HG03457 (cell line): ENCODE measurements around the gene SMARCD2.
"Not testable (repeated sequence)": the region's sequence is repeated elsewhere in the genome, so short reads cannot be mapped to it uniquely, and the experiment has no call there.

Experiments
- ATAC-seq: cut with Tn5 transposase; IDR thresholded peaks from one replicate; pipeline ENCODE4 v1.9.1; 2021; ENCODE audit warnings: moderate number of reproducible peaks; ENCODE audit not compliant: unreplicated experiment

SMARCD2 gene

DNA sequence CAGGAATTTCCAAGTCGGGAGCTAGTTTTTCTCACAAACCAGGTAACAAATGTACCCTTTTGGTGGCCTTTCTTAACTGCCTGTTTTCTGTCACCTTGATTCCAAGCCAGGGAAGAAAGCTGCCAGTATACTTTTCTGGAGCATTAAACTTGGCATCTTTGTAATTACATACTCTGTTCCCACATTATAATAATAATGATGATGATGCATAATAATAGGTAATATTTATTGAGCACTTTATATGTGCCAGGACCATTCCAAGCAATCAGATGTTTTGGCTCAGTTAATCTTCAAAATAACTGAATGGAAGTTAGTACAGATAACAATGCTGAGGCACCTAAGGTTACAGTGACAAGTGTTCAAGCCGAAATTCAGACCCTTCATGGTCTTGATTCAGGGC, 26.4 kb downstream of the SMARCD2 start:
- ATAC-seq, result no peak

DNA sequence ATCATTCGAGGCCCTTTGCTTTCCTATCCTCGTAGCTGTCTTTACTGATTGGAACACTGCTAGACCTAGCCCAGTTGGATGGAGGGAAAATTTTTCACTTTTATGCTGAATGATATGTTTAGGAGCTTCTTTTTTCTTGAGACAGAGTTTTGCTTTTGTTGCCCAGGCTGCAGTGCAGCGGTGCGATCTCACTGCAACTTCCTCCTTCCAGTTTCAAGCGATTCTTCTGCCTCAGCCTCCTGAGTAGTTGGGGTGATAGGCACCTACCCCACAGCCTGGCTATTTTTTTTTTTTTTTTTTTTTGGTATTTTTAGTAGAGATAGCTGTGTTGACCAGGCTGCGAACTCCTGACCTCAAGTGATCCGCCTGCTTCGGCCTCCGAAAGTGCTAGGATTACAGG, 32.5 kb downstream of the SMARCD2 start:
- ATAC-seq, result no peak

DNA sequence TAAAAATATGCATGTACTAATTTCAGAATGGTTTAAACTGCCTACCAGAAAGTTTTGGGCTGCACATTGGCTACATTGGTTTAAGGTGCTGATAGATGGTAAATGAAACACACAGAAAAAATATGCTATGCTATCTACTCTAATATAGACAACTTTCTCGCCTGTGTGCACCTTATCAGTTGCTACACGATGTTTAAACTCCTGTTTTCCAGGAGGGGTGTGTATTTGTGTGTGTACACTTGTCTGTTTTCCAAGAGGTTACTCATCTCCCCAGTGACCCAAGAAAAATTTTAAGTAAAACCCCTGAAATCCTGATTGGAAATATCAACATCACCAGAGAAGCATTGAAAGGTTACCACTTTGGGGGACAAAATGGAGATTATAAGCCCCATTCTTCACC, 36.9 kb downstream of the SMARCD2 start:
- no peak for ATAC-seq

DNA sequence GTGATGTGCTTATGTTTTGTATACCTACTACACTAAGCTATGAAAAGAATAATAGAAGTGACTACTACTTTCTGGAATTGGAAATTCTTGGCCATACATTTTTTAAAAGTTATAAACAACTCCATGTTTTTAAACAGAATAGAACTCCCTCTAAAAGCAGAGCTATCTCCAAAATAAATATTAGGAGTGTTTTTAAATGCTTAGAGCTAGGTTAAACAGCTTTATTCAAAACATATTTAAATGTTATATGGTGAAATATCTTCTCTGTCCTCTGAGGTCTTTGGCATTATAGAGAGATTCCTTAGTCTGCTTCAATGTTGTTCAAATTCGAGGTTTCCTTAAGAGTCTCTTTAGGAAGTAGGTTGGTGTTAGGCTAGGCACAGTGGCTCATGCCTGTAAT, 38.2 kb downstream of the SMARCD2 start:
- no peak for ATAC-seq

DNA sequence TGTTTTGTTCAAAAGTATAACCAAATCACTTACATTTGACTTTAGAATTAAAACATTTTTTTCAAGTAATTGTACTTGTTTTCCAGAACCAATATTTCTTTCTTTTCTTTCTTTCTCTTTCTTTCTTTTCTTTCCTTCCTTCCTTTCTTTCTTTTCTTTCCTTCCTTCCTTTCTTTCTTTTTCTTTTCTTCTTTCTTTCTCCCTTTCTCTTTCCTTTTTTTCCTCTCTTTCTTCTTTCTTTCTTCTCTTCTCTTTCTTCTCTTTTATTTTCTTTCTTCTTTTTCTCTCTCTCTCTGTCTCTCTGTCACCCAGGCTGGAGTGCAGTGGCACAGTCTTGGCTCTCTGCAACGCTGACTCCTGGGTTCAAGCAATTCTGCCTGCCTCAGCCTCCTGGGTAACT, 41.7 kb downstream of the SMARCD2 start:
- no peak for ATAC-seq

DNA sequence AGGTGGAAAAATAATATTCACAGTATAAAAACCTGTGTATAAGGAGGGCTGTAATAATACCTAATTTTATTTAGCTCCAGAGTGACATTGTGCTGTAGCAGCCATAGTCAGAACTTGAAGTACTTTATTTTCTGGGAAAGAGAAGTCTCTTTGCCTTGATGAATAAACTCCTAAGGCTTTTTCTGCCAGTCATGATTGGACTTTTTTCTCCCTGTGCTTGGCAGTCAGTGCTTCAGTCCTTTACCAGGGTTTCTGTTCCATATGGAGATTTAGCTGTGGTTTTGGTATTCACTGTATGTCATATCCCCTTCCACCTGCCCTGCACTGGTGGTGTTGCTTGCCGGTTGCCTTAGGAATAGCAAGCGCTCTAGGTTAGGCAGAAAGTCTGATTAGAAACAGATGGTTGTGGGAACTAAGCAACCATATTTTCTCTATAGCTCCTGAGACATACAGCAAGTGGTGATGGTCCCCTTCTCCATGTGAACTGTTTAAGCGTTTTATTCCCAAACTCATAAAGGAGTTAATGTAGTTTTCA, 43.8 kb downstream of the SMARCD2 start:
- ATAC-seq, result no peak

DNA sequence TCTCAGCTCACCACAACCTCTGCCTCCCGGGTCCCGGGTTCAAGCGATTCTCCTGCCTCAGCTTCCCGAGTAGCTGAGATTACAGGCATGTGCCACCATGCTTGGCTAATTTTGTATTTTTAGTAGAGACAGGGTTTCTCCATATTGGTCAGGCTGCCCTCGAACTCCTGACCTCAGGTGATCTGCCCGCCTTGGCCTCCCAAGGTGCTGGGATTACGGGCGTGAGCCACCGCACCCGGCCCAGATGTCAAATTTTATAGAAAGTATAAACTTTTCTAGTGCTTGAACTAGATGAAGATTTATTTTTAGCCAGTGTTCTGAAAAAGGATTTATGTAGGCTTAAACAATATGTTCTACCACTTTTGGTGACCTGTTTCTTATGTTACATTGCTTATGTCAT, 46.1 kb downstream of the SMARCD2 start:
- ATAC-seq, result not testable (repeated sequence)

DNA sequence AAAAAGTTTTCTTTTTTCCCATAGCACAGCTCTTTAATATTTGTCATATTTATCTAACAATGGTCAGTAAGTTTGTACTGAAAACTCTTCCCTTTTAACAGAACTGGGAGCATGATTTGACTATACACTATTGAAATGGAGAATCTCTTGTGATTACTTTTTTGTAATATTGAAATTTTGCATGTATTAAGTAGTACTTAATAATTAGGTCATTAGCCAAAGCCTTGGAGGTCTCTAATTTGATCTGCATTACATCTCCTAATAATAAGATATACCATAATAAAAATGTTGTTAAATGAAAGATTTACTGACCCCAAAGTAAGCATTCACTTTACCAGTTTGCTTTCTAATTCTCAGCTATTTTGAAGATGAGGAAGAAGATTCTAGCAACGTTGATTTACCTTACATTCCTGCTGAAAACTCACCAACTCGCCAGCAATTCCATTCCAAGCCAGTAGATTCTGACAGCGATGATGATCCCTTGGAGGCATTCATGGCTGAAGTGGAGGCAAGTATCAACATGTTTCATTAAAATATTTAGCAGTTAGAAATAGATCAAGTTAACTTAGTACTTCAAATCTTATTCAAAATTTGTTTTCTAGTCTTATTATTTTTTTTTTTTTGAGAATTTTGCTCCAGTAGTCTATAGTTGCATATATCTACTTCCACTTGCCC, 50.3 kb downstream of the SMARCD2 start:
- ATAC-seq, result no peak

DNA sequence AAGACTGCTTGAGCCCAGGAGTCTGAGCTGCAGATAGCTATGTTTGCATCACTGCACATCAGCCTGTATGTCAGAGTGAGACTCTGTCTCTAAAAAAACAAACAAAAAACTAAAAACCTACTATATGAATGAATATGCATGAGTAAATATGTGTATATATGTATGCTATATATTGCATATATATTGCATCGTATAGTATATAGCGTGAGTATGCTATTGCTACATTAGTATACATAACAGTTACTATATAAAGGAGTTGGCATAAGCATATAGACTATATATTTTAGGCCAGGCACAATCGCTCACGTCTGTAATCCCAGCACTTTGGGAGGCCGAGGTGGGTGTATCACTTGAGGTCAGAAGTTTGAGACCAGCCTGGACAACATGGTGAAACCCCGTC, 52.4 kb downstream of the SMARCD2 start:
- ATAC-seq, result no peak

DNA sequence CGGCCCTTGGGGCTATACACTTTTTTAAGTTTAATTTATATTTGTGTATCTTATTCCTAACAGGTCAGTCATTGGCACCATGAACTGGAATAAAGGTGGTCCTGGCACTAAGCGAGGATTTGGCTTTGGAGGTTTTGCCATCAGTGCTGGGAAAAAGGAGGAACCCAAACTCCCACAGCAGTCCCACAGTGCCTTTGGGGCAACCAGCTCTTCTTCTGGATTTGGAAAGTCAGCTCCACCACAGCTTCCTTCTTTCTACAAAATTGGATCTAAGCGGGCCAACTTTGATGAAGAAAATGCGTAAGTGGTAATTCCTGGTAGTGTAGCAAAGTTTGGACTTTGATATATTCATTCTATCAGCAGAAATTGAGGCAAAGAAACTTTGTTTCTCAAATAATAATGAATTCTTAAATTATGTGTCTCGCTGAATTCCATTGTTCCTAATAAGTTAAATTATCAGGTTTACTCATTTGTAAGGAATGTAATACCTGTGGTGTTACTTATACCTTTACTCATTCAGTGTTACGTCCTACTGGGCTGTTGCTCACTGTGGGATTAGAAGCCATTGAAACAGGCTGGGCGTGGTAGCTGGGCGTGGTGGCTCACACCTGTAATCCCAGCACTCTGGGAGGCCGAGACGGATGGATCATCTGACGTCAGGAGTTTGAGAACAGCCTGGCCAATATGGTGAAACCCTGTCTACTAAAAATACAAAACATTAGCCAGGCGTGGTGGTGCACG, 55.3 kb downstream of the SMARCD2 start:
- ATAC-seq, result no peak

DNA sequence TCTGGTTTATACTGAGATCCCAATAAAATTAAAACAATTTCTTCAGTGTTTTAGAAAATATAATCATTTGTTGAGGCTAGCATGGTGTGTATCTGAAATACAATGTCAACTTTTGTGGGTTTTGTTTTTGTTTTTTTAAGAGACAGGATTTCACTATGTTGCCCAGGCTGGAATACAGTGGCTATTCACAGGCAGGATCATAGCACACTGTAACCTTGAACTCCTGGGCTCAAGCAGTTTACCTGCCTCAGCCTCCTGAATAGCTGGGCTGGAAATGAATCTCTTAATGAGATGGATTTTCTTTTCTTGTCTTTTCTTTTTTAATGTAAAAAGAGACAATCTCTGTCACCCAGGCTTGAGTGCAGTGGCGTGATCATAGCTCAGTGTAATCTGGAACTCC, 56.4 kb downstream of the SMARCD2 start:
- no peak for ATAC-seq

DNA sequence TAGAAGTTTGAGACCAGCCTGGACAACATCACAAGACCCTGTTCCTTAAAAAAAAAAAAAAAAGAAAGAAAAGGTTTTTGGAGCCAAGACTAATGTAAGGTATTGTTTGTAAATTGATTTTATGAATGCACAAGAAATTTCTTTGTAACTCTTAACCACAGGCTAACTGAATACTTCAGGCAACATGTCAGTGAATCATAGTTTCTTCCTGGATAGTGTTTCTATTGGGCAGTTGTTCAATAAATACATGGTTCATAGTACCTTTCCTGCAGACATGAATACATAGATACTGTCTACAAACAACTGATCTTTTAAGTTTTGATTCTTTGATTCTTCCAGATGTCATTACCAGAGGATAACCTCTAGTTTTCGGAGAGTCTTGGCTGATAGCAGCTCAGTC, 56.9 kb downstream of the SMARCD2 start:
- ATAC-seq, result no peak

DNA sequence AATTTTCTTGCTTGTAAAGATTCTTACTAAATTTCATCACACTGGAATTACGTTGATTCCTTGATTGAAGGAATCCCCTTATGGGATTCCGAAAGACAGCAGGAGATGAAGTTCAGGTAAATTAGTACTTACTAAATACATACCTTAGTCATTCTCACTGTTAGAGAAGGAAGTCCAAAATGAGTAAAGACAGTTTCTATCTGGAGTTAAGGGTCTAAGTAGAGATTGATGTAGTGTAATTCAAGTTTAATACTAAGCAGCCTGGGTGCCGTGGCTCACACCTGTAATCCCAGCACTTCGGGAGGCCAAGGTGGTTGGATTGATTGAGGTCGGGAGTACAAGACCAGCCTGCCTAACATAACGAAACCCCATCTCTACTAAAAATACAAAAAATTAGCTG, 59.0 kb downstream of the SMARCD2 start:
- no peak for ATAC-seq
